ENCODE measurements around the gene DOCK1.

The DOCK1 gene

GRCh38 chr10:127310430-127310829 is 405.2 kb downstream of the DOCK1 start:
- no peak for DNase-seq (ENCODE audit: low read depth in 2 of 2)

- no peak for DNase-seq (ENCODE audit: low read depth in 2 of 2)
These were observed 405.7 kb downstream of the DOCK1 start for GRCh38 chr10:127310923-127311322.

GRCh38 chr10:127313996-127314700 is 408.9 kb downstream of the DOCK1 start:
- no peak for DNase-seq (ENCODE audit: low read depth in 2 of 2)

GRCh38 chr10:127314797-127315196 is 409.6 kb downstream of the DOCK1 start:
- DNase-seq (ENCODE audit: low read depth in 2 of 2), result no peak

GRCh38 chr10:127315888-127316287 is 410.7 kb downstream of the DOCK1 start:
- no peak for DNase-seq (ENCODE audit: low read depth in 2 of 2)

- no peak for DNase-seq (ENCODE audit: low read depth in 2 of 2)
These were observed 413.2 kb downstream of the DOCK1 start for GRCh38 chr10:127318396-127318795.

GRCh38 chr10:127319271-127319670 is 414.0 kb downstream of the DOCK1 start:
- DNase-seq (ENCODE audit: low read depth in 2 of 2), result no peak

- no peak for DNase-seq (ENCODE audit: low read depth in 2 of 2)
These were observed 414.5 kb downstream of the DOCK1 start for GRCh38 chr10:127319691-127320090.

GRCh38 chr10:127320176-127320575 is 414.9 kb downstream of the DOCK1 start:
- no peak for DNase-seq (ENCODE audit: low read depth in 2 of 2)

- no peak for DNase-seq (ENCODE audit: low read depth in 2 of 2)
These were observed 417.1 kb downstream of the DOCK1 start for GRCh38 chr10:127322286-127322685.

GRCh38 chr10:127325506-127325905 is 420.3 kb downstream of the DOCK1 start:
- DNase-seq (ENCODE audit: low read depth in 2 of 2), result no peak

GRCh38 chr10:127326883-127327282 is 421.7 kb downstream of the DOCK1 start:
- DNase-seq (ENCODE audit: low read depth in 2 of 2), result no peak

GRCh38 chr10:127331696-127332095 is 426.5 kb downstream of the DOCK1 start:
- DNase-seq (ENCODE audit: low read depth in 2 of 2), result no peak

GRCh38 chr10:127332631-127333030 is 427.4 kb downstream of the DOCK1 start:
- DNase-seq (ENCODE audit: low read depth in 2 of 2), result no peak

- no peak for DNase-seq (ENCODE audit: low read depth in 2 of 2)
These were observed 432.6 kb downstream of the DOCK1 start for GRCh38 chr10:127337801-127338200.

- no peak for DNase-seq (ENCODE audit: low read depth in 2 of 2)
These were observed 433.3 kb downstream of the DOCK1 start for GRCh38 chr10:127338399-127339110.

- no peak for DNase-seq (ENCODE audit: low read depth in 2 of 2)
These were observed 438.6 kb downstream of the DOCK1 start for GRCh38 chr10:127343821-127344220.

GRCh38 chr10:127344346-127344745 is 439.1 kb downstream of the DOCK1 start:
- no peak for DNase-seq (ENCODE audit: low read depth in 2 of 2)

- DNase-seq (ENCODE audit: low read depth in 2 of 2), result no peak
These were observed 440.2 kb downstream of the DOCK1 start for GRCh38 chr10:127345231-127345965.

- no peak for DNase-seq (ENCODE audit: low read depth in 2 of 2)
These were observed 441.4 kb downstream of the DOCK1 start for GRCh38 chr10:127346604-127347003.

- DNase-seq (ENCODE audit: low read depth in 2 of 2), result no peak
These were observed 442.2 kb downstream of the DOCK1 start for GRCh38 chr10:127347202-127347959.

GRCh38 chr10:127349737-127350136 is 444.5 kb downstream of the DOCK1 start:
- no peak for DNase-seq (ENCODE audit: low read depth in 2 of 2)
